Thoracic aorta (tissue), 2 donors: Measurements from ENCODE around the gene CDH15. TPM values are rescaled to one million over a fixed set of nuclear protein-coding genes. Genes with fewer than 3 reads are reported as not detected.

Experiments
- ATAC-seq: fragments of 150-250 bp; one replicate; pipeline ENCODE4 v1.8.0; 2017; ENCODE audit warnings: low read depth; ENCODE audit not compliant: insufficient number of reproducible peaks, low FRiP score
- DNase-seq: peaks from one replicate; pipeline ENCODE4 v3.0.0-alpha.2; 2020; ENCODE audit warnings: low spot score
- H3K27ac ChIP-seq, 2 donors: fragments of 200-600 bp; sonication (generic); 1 replicate in 1 of 2; 2 replicates in 1 of 2; pipeline ENCODE4 v1.5.1; 2016; ENCODE audit warnings: mild to moderate bottlenecking in 2 of 2, moderate library complexity in 2 of 2
- H3K27me3 ChIP-seq: fragments of 200-600 bp; sonication (generic); replicated peaks from 2 replicates; pipeline ENCODE4 v1.6.0; 2016; ENCODE audit warnings: mild to moderate bottlenecking; ENCODE audit not compliant: insufficient read depth
- H3K36me3 ChIP-seq: fragments of 200-600 bp; sonication (generic); one replicate; pipeline ENCODE4 v1.5.1; 2016
- H3K4me1 ChIP-seq, 2 donors: fragments of 200-600 bp; sonication (generic); 1 replicate in 1 of 2; 2 replicates in 1 of 2; pipeline versions ENCODE4 v1.5.1 to v1.6.0; 2016; ENCODE audit warnings: low read depth in 2 of 2, mild to moderate bottlenecking in 1 of 2; ENCODE audit not compliant: control insufficient read depth in 1 of 2
- H3K4me3 ChIP-seq: fragments of 200-600 bp; sonication (generic); 2 replicates; pipeline ENCODE4 v1.5.1; 2016; ENCODE audit warnings: mild to moderate bottlenecking
- H3K9me3 ChIP-seq: fragments of 200-600 bp; sonication (generic); 2 replicates; pipeline ENCODE4 v1.5.1; 2016
- CTCF ChIP-seq: fragments of 200-600 bp; sonication (generic); IDR thresholded peaks from one replicate; pipeline ENCODE4 v1.5.1; 2019; ENCODE audit warnings: antibody characterized with exemption
- total RNA-seq, 2 donors: library from RNA; depleted of rRNA; stranded (reverse); fragments of >200 nt; gene quantifications; one replicate each; pipeline versions ENCODE4 v1.1.0 to v1.2.3, GENCODE V29; 2016

Gene CDH15
- total RNA-seq, 2 donors from 2014 or later = 1.4 TPM; not detected in 1

GRCh38 chr16:89230255-89230654, 58.7 kb downstream of the CDH15 start:
- no peak overlapping the region for H3K4me3 ChIP-seq
- ATAC-seq = no peak
- TF ChIP-seq CTCF = no peak
- no peaks in the 10 kb centered on the region for H3K4me1 ChIP-seq
- no peak overlapping the region for H3K27ac ChIP-seq
- H3K36me3 ChIP-seq = peaks cover 70% of the 10 kb centered on the region
- DNase-seq = no peak
- no peaks in the 10 kb centered on the region for H3K27me3 ChIP-seq
- H3K9me3 ChIP-seq = no peaks in the 10 kb centered on the region

- Histone ChIP-seq H3K4me1 (no peaks in the 10 kb centered on the region), H3K9me3 (no peaks in the 10 kb centered on the region), H3K36me3 (peaks cover 52% of the 10 kb centered on the region), H3K27me3 (no peaks in the 10 kb centered on the region), H3K4me3 (no peak overlapping the region), H3K27ac (no peak overlapping the region)
- ATAC-seq = no peak
- DNase-seq = no peak
- no peak for TF ChIP-seq CTCF
Measured at GRCh38 chr16:89232107-89232506, 60.6 kb downstream of the CDH15 start.

- ATAC-seq (no peak), DNase-seq (no peak)
- Histone ChIP-seq H3K27ac (no peak overlapping the region), H3K4me3 (no peak overlapping the region), H3K36me3 (peaks cover 37% of the 10 kb centered on the region), H3K9me3 (no peaks in the 10 kb centered on the region), H3K4me1 (no peaks in the 10 kb centered on the region), H3K27me3 (no peaks in the 10 kb centered on the region)
- TF ChIP-seq CTCF = no peak
Measured at GRCh38 chr16:89233678-89234490, 62.3 kb downstream of the CDH15 start.

- no peak overlapping the region for H3K27ac ChIP-seq
- no peak for DNase-seq
- no peaks in the 10 kb centered on the region for H3K9me3 ChIP-seq
- ATAC-seq = no peak
- no peak for TF ChIP-seq CTCF
- no peaks in the 10 kb centered on the region for H3K27me3 ChIP-seq
- peaks cover 6% of the 10 kb centered on the region for H3K36me3 ChIP-seq
- H3K4me1 ChIP-seq = peaks cover 4 to 10% of the 10 kb centered on the region in 2 donors
- no peak overlapping the region for H3K4me3 ChIP-seq
Measured at GRCh38 chr16:89237733-89238132, 66.2 kb downstream of the CDH15 start.

GRCh38 chr16:89241187-89242007, 69.8 kb downstream of the CDH15 start:
- no peaks in the 10 kb centered on the region for H3K9me3 ChIP-seq
- no peaks in the 10 kb centered on the region for H3K36me3 ChIP-seq
- H3K27ac ChIP-seq = peak overlapping the region; percentile 83 to 95
- peaks cover 4 to 10% of the 10 kb centered on the region in 2 donors for H3K4me1 ChIP-seq
- ATAC-seq (peak; percentile 58), DNase-seq (peak; percentile 23)
- TF ChIP-seq CTCF = no peak
- peak overlapping the region; percentile 72 for H3K4me3 ChIP-seq
- no peaks in the 10 kb centered on the region for H3K27me3 ChIP-seq
